ENCODE results near the gene RAPGEF1.

DNA sequence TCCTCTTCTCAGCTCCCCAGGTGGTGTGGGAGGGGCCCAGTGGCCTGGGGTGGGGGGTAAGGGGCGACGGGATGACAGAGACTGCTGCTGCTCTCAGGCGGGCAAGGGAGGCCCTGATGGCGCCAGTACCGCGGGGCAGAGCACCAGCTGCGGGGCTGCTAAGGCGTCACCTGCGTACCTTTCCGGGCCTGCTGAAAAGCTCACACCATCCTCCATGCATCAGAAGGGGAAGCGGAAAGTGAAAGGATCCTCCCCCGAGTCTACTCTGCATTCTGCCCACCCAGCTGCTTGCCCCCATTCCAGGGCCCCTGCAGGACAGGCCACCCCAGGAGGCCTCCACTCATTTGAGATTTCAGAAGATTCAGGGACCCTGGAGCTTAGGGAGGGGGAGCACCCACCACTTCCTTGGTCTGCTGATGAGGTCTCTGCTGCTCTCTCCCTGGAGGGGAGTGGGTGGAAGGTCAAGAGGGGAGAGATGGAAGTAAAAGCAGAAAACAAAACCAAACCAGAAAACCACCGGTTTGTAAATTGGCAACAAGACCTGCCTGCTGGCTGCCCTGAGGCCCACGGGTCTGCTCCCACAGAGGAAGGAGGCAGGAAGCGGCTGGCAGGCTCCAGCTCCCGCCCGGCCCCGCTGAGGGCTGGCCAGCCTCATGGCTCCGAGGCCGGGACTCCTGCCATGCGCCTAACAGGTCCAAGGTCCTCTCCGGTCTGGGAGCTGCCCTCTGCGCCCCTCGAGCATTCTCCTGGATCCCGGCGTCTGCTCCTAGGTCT lies 161.0 kb downstream of the RAPGEF1 start:
- TF ChIP-seq, protein P1, sequence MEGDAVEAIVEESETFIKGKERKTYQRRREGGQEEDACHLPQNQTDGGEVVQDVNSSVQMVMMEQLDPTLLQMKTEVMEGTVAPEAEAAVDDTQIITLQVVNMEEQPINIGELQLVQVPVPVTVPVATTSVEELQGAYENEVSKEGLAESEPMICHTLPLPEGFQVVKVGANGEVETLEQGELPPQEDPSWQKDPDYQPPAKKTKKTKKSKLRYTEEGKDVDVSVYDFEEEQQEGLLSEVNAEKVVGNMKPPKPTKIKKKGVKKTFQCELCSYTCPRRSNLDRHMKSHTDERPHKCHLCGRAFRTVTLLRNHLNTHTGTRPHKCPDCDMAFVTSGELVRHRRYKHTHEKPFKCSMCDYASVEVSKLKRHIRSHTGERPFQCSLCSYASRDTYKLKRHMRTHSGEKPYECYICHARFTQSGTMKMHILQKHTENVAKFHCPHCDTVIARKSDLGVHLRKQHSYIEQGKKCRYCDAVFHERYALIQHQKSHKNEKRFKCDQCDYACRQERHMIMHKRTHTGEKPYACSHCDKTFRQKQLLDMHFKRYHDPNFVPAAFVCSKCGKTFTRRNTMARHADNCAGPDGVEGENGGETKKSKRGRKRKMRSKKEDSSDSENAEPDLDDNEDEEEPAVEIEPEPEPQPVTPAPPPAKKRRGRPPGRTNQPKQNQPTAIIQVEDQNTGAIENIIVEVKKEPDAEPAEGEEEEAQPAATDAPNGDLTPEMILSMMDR (conservative IDR thresholded peaks at IDR 0.05 in 1 of 2, IDR thresholded peaks at IDR 0.05 in 1 of 2; ENCODE audit: low read depth in 1 of 2, low read length in 2 of 2) = no peak
- TF ChIP-seq EZH2 (IDR thresholded peaks at IDR 0.05; ENCODE audit: low read length, missing control alignments) = no peak

All from fibroblast of lung (primary cell).